ENCODE results near the gene IGSF5. TPM values are rescaled to one million over a fixed set of nuclear protein-coding genes. Genes with fewer than 3 reads are reported as not detected.

The IGSF5 gene
- total and polyA plus RNA-seq, 10 of the 15 experiments (the other 5 are each of a cell fraction or from before 2014, with no cell fraction given) = not detected

GRCh38 chr21:39840373-39841097 is 95.6 kb downstream of the IGSF5 start (continued):
- TF ChIP-seq RELB (IDR thresholded peaks at IDR 0.05; ENCODE audit: low read depth) (no peak), TCF12 (IDR thresholded peaks at IDR 0.05; ENCODE audit: low read depth, low read length) (no peak), RFX5 (IDR thresholded peaks at IDR 0.05; ENCODE audit: low read depth, low read length) (no peak), RBBP5 (conservative IDR thresholded peaks at IDR 0.05) (no peak), CUX1 (IDR thresholded peaks at IDR 0.05; ENCODE audit: insufficient replicate concordance, low read depth, low read length) (no peak), FOXM1 (IDR thresholded peaks at IDR 0.05; ENCODE audit: low read depth, low read length) (no peak)

All from GM12878 (cell line).